H9 (cell line): ENCODE results near the gene NXPH1. TPM values are rescaled to one million over a fixed set of nuclear protein-coding genes. Genes with fewer than 3 reads are reported as not detected.

Source experiments
- DNase-seq: peaks from one replicate; pipeline ENCODE4 v3.0.0-alpha.2; 2017
- H2AFZ ChIP-seq: one replicate; pipeline ENCODE4 v1.6.1; 2013; ENCODE audit warnings: mild to moderate bottlenecking, low read length, control low read depth, moderate library complexity
- H2AK5ac ChIP-seq: 2 replicates; pipeline ENCODE4 v1.6.1; 2013; ENCODE audit warnings: low read length, control low read depth, mixed read lengths; ENCODE audit not compliant: insufficient read length
- H2BK120ac ChIP-seq: one replicate; pipeline ENCODE4 v1.6.1; 2013; ENCODE audit warnings: low read depth, mild to moderate bottlenecking, low read length, control low read depth, inconsistent platforms; ENCODE audit not compliant: poor library complexity, severe bottlenecking
- H2BK12ac ChIP-seq: 2 replicates; pipeline ENCODE4 v1.6.1; 2013; ENCODE audit warnings: low read length, control low read depth, mixed read lengths, low read depth; ENCODE audit not compliant: insufficient read length
- H2BK15ac ChIP-seq: 2 replicates; pipeline ENCODE4 v1.6.1; 2013; ENCODE audit warnings: low read depth, low read length, control low read depth
- H2BK20ac ChIP-seq: one replicate; pipeline ENCODE4 v1.6.1; 2013; ENCODE audit warnings: low read depth, mild to moderate bottlenecking, low read length, control low read depth, inconsistent platforms; ENCODE audit not compliant: poor library complexity, severe bottlenecking
- H2BK5ac ChIP-seq: 2 replicates; pipeline ENCODE4 v1.6.1; 2013; ENCODE audit warnings: low read length, control low read depth, mixed read lengths; ENCODE audit not compliant: insufficient read length
- H3K14ac ChIP-seq: 2 replicates; pipeline ENCODE4 v1.6.1; 2013; ENCODE audit warnings: low read length, control low read depth; ENCODE audit not compliant: insufficient read depth
- H3K18ac ChIP-seq: 2 replicates; pipeline ENCODE4 v1.6.1; 2013; ENCODE audit warnings: low read depth, mild to moderate bottlenecking, mixed read lengths, low read length, control low read depth; ENCODE audit not compliant: insufficient read length
- H3K23ac ChIP-seq: 2 replicates; pipeline ENCODE4 v1.6.1; 2013; ENCODE audit warnings: low read length, control low read depth, mixed read lengths, low read depth; ENCODE audit not compliant: insufficient read length
- H3K23me2 ChIP-seq: 2 replicates; pipeline ENCODE4 v1.6.1; 2013; ENCODE audit warnings: low read depth, mild to moderate bottlenecking, mixed read lengths, low read length, control low read depth; ENCODE audit not compliant: insufficient read length, poor library complexity, severe bottlenecking
- H3K27ac ChIP-seq: 2 replicates; pipeline ENCODE4 v1.5.1; 2013; ENCODE audit warnings: low read length, control low read depth, mixed read lengths, low read depth; ENCODE audit not compliant: insufficient read length
- H3K27me3 ChIP-seq: 2 replicates; pipeline ENCODE4 v1.6.1; 2013; ENCODE audit warnings: low read length, control low read depth, inconsistent platforms; ENCODE audit not compliant: insufficient read depth
- H3K4ac ChIP-seq: 2 replicates; pipeline ENCODE4 v1.6.1; 2013; ENCODE audit warnings: low read depth, mild to moderate bottlenecking, control low read depth, inconsistent platforms, low read length, moderate library complexity
- H3K4me1 ChIP-seq: 2 replicates; pipeline ENCODE4 v1.6.1; 2013; ENCODE audit warnings: low read length, control low read depth, inconsistent platforms; ENCODE audit not compliant: insufficient read depth
- H3K4me2 ChIP-seq: 2 replicates; pipeline ENCODE4 v1.6.1; 2013; ENCODE audit warnings: low read length, control low read depth, mixed read lengths; ENCODE audit not compliant: insufficient read length, insufficient read depth
- H3K56ac ChIP-seq: 2 replicates; pipeline ENCODE4 v1.6.1; 2013; ENCODE audit warnings: low read depth, mild to moderate bottlenecking, mixed read lengths, low read length, control low read depth; ENCODE audit not compliant: insufficient read length
- H3K79me1 ChIP-seq: 2 replicates; pipeline ENCODE4 v1.6.1; 2013; ENCODE audit warnings: low read depth, mild to moderate bottlenecking, moderate library complexity, low read length, control low read depth, inconsistent platforms; ENCODE audit not compliant: insufficient read depth, poor library complexity, severe bottlenecking
- H3K79me2 ChIP-seq: 2 replicates; pipeline ENCODE4 v1.6.1; 2013; ENCODE audit warnings: low read length, control low read depth, inconsistent platforms; ENCODE audit not compliant: insufficient read depth
- H3K9ac ChIP-seq: 2 replicates; pipeline ENCODE4 v1.6.1; 2013; ENCODE audit warnings: low read length, control low read depth, mixed read lengths; ENCODE audit not compliant: insufficient read length; ENCODE audit errors: extremely low read depth
- H3K9me3 ChIP-seq: one replicate; pipeline ENCODE4 v1.6.1; 2013; ENCODE audit warnings: low read depth, low read length, inconsistent platforms; ENCODE audit not compliant: control insufficient read depth
- H3T11ph ChIP-seq: one replicate; pipeline ENCODE4 v1.6.1; 2013; ENCODE audit warnings: mild to moderate bottlenecking, low read length, control low read depth, inconsistent platforms
- H4K20me1 ChIP-seq: one replicate; pipeline ENCODE4 v1.6.1; 2013; ENCODE audit not compliant: control insufficient read depth, insufficient read length, insufficient read depth
- H4K5ac ChIP-seq: 2 replicates; pipeline ENCODE4 v1.6.1; 2013; ENCODE audit warnings: low read depth, mild to moderate bottlenecking, mixed read lengths, low read length, control low read depth; ENCODE audit not compliant: insufficient read length
- H4K8ac ChIP-seq: replicated peaks from 2 replicates; pipeline ENCODE4 v1.6.1; 2013; ENCODE audit warnings: low read length, control low read depth, mixed read lengths, low read depth; ENCODE audit not compliant: insufficient read length
- H4K91ac ChIP-seq: 2 replicates; pipeline ENCODE4 v1.6.1; 2013; ENCODE audit warnings: low read depth, mild to moderate bottlenecking, moderate library complexity, mixed read lengths, low read length, control low read depth; ENCODE audit not compliant: insufficient read length
- H3K27ac Mint-ChIP-seq, 3 experiments: 2 replicates in 2 of 3; 3 replicates in 1 of 3; pipeline ENCODE4 v1.8.0; 2020 to 2021; ENCODE audit warnings: mixed read lengths in 3 of 3, mild to moderate bottlenecking in 1 of 3, moderate library complexity in 1 of 3
- H3K27me3 Mint-ChIP-seq: 2 replicates; pipeline ENCODE4 v1.8.0; 2021; ENCODE audit warnings: low read depth, mild to moderate bottlenecking, moderate library complexity, mixed read lengths
- H3K36me3 Mint-ChIP-seq, 3 experiments: 2 replicates in 2 of 3; 3 replicates in 1 of 3; pipeline ENCODE4 v1.8.0; 2020 to 2021; ENCODE audit warnings: low read depth in 3 of 3, mixed read lengths in 3 of 3; ENCODE audit not compliant: insufficient read depth in 1 of 3
- H3K4me1 Mint-ChIP-seq, 2 experiments: 2 replicates each; pipeline ENCODE4 v1.8.0; 2020; ENCODE audit warnings: mixed read lengths in 2 of 2
- H3K4me3 Mint-ChIP-seq, 2 experiments: 2 replicates in 1 of 2; 3 replicates in 1 of 2; pipeline ENCODE4 v1.8.0; 2020 to 2021; ENCODE audit warnings: mild to moderate bottlenecking in 2 of 2, mixed read lengths in 2 of 2, moderate library complexity in 1 of 2
- H3K9me3 Mint-ChIP-seq, 2 experiments: 2 replicates in 1 of 2; 3 replicates in 1 of 2; pipeline ENCODE4 v1.8.0; 2020; ENCODE audit warnings: mild to moderate bottlenecking in 2 of 2, mixed read lengths in 2 of 2, moderate library complexity in 1 of 2
- WGBS: extraction: QIAGEN DNeasy Blood & Tissue Kit; methylation state at CpG from one replicate; pipeline ENCODE4 v1.1.7; 2013; ENCODE audit warnings: missing lambda C conversion rate, low lambda C conversion rate, mixed read lengths; ENCODE audit not compliant: insufficient read length; ENCODE audit errors: extremely low coverage; 5-methylcytosine and 5-hydroxymethylcytosine counted together
- total RNA-seq: library from RNA; stranded (reverse); gene quantifications from 2 replicates; pipeline ENCODE4 v1.2.1, GENCODE V29; 2021
- TF ChIP-seq, protein P1 (sequence below): fragments of 200-600 bp; sonication (generic); conservative IDR thresholded peaks from 3 replicates; pipeline ENCODE4 v1.8.0; 2021; ENCODE audit warnings: antibody characterized with exemption, mild to moderate bottlenecking

Gene NXPH1
- total RNA-seq, 1 experiment from 2014 or later, result 0.15 TPM

- no peak overlapping the region for H2BK15ac ChIP-seq
Measured at GRCh38 chr7:8585591-8585990, 152.2 kb downstream of the NXPH1 start.

More at GRCh38 chr7:8585591-8585990, 152.2 kb downstream of the NXPH1 start:
- H3K27me3 Mint-ChIP-seq, result no peaks in the 10 kb centered on the region
- Histone ChIP-seq H3K4me1 (no peaks in the 10 kb centered on the region), H3K79me2 (no peaks in the 10 kb centered on the region), H2BK5ac (no peak overlapping the region), H3K27me3 (no peaks in the 10 kb centered on the region), H3K23me2 (no peaks in the 10 kb centered on the region), H4K8ac (no peak overlapping the region), H2BK120ac (no peak overlapping the region), H3K56ac (no peak overlapping the region), H3K79me1 (no peaks in the 10 kb centered on the region), H2BK20ac (no peak overlapping the region), H2AK5ac (no peak overlapping the region), H4K5ac (no peak overlapping the region), H3K4ac (no peak overlapping the region), H3K4me2 (no peak overlapping the region), H2AFZ (no peak overlapping the region), H3K23ac (no peak overlapping the region), H3K18ac (no peak overlapping the region), H3K14ac (no peak overlapping the region), H3K9ac (no peak overlapping the region), H4K20me1 (no peaks in the 10 kb centered on the region), H2BK12ac (no peak overlapping the region), H3T11ph (no peak overlapping the region), H4K91ac (no peak overlapping the region), H3K9me3 (no peaks in the 10 kb centered on the region), H3K27ac (no peak overlapping the region)
- 0 out of 7 replicates have a peak, but pooled peaks cover 0 to 2% (median 0%) of the 10 kb centered on the region in 3 experiments for H3K36me3 Mint-ChIP-seq
- DNase-seq, result no peak
- H3K27ac Mint-ChIP-seq, result no peak overlapping the region
- no peak overlapping the region for H3K4me3 Mint-ChIP-seq
- no peaks in the 10 kb centered on the region; a peak in 2 of 5 replicates for H3K9me3 Mint-ChIP-seq
- TF ChIP-seq, protein P1, sequence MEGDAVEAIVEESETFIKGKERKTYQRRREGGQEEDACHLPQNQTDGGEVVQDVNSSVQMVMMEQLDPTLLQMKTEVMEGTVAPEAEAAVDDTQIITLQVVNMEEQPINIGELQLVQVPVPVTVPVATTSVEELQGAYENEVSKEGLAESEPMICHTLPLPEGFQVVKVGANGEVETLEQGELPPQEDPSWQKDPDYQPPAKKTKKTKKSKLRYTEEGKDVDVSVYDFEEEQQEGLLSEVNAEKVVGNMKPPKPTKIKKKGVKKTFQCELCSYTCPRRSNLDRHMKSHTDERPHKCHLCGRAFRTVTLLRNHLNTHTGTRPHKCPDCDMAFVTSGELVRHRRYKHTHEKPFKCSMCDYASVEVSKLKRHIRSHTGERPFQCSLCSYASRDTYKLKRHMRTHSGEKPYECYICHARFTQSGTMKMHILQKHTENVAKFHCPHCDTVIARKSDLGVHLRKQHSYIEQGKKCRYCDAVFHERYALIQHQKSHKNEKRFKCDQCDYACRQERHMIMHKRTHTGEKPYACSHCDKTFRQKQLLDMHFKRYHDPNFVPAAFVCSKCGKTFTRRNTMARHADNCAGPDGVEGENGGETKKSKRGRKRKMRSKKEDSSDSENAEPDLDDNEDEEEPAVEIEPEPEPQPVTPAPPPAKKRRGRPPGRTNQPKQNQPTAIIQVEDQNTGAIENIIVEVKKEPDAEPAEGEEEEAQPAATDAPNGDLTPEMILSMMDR, result no peak
- WGBS, result no CpG with 5 or more reads among the region's 1 CpG
- 0 out of 4 replicates have a peak, but pooled peaks cover 0 to 5% of the 10 kb centered on the region in 2 experiments for H3K4me1 Mint-ChIP-seq
